Measurements from ENCODE around the gene POLR2A.
"Not testable (repeated sequence)": the region's sequence is repeated elsewhere in the genome, so short reads cannot be mapped to it uniquely, and the experiment has no call there.

POLR2A gene

GRCh38 chr17:7479213-7480088, 4.7 kb upstream of the POLR2A start, which contains the start of gene ZBTB4:
ZBTB4 (minus strand) TSS chr17:7479631; CDS start chr17:7466801, 12,830 bp downstream.
- FAIRE-seq: no peak

GRCh38 chr17:7480089-7480384, 4.1 kb upstream of the POLR2A start:
- no peak for FAIRE-seq

DNA sequence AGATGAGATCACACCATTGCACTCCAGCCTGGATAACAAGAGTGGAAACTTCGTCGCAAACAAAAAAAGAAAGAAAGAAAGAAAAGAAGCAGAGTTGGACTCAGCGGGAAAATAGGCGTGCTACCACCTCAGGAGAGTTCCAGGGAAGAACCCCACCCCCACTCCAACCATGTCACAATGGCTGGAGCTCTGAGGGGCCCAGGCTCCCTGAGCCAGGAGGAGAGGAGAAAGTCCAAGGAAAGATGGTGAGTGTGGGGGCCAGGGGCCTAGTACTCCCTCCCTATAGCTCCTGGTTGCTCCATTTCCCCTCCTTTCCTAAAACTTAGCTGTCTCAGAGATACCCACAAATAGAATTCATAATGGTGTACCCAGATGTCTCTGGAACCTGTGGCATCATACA, 2.9 kb upstream of the POLR2A start, which contains the start of gene SLC35G6:
Gene SLC35G6 (plus strand): TSS at position 172 of the 400 bp plus-strand sequence. CDS start 71 bp downstream, at position 243.
- not testable (repeated sequence) for FAIRE-seq

- not testable (repeated sequence) for FAIRE-seq
Observed at GRCh38 chr17:7481842-7482741, 2.1 kb upstream of the POLR2A start.

GRCh38 chr17:7482742-7483088, 1.5 kb upstream of the POLR2A start:
- FAIRE-seq: not testable (repeated sequence)

DNA sequence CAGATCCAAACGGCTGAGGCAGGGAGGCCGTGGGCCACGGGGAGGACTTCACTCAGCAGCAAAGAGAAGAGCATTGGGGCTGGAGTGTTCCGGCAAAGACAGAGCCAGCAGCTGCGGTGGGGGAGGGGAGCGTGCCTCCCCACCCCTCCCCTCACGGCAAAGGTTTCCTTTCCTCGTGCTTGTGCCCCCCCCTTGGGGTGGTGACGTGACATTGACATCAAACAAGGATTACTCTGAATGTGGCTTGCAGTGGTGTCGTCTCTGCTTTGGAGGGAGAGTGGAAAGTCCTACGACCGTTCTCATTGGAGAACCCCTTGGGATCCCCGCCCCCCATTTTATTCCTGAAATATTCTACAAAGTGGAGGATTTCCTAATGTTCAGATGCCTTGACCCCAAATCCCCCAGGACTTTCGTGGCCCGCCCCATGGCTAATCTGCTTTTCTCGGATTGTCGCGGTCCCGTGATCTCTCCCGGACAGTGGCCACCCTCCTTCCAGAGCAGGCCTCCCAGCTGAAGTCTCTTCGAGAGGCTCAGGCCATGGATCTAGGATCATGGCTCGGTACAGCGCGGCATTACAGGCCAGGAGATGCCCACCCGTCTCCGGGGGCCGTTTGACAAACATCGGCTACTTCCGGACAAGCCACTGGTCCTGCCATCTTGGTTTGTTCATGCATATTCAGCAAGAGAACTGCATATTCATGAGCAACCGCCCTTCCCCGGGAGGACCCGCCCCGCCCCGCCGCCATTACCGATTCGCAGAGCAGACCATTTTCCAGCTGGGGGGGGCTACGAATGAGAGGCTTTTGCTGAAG, 705 bp upstream of the POLR2A start:
- FAIRE-seq: no peak

- FAIRE-seq: no peak
Observed at GRCh38 chr17:7484919-7485377, 782 bp downstream of the POLR2A start.

DNA sequence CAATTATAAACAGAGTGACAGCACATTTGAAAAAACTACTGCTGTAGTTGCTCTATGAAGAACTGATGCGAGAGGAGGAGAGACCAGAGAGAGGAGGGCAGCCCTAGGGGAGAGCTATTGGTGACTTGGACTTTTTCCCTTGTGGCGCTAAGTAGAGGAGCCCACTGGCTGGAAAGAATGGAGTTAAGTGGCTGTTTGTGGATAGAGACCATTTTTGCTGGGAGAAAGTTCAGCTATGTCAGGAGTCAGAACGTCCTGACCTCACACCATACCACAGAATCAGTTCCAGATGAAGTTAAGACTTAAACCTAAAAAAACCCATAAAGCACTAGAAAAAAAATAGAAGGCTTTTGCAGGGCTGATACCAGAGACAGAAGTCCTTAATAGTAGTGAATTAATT, 2.0 kb downstream of the POLR2A start:
- FAIRE-seq: no peak

DNA sequence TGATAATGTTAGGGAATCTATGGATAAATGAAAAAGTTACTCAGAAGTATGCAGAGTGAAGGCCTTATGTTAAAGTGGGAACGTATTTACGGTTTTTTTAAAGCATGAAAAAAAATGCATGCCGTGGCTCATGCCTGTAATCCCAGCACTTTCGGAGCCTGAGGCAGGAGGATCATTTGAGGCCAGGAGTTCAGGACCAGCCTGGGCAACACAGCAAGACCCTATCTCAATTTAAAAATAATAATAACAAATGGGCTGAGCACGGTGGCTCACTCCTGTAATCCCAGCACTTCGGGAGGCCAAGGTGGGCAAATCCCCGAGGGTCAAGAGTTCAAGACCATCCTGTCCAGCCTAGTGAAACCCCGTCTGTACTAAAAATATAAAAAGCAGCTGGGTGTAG, 6.0 kb downstream of the POLR2A start:
- no peak for FAIRE-seq

DNA sequence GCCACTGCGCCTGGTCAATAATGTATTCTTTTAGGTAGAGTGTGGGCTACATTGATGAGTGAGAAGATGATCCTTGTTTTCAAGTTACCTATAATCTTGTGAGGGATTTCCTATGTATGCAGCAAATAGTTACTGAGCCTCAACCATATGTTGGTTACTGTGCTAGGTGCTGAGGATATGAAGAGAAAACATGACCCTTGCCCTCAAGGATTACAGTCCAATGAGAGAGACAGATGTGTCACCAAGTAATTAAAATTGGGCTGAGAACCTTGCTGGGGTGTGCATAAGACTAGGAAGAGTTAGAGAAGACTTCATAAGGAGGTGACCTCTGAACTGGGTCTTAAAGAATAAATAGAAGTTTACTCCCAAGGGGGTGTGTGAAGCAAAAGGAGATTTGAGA, 7.4 kb downstream of the POLR2A start:
- FAIRE-seq: no peak

GRCh38 chr17:7493941-7494340, 9.8 kb downstream of the POLR2A start:
- no peak for FAIRE-seq

- no peak for FAIRE-seq
Observed at GRCh38 chr17:7495906-7496434, 11.8 kb downstream of the POLR2A start.

DNA sequence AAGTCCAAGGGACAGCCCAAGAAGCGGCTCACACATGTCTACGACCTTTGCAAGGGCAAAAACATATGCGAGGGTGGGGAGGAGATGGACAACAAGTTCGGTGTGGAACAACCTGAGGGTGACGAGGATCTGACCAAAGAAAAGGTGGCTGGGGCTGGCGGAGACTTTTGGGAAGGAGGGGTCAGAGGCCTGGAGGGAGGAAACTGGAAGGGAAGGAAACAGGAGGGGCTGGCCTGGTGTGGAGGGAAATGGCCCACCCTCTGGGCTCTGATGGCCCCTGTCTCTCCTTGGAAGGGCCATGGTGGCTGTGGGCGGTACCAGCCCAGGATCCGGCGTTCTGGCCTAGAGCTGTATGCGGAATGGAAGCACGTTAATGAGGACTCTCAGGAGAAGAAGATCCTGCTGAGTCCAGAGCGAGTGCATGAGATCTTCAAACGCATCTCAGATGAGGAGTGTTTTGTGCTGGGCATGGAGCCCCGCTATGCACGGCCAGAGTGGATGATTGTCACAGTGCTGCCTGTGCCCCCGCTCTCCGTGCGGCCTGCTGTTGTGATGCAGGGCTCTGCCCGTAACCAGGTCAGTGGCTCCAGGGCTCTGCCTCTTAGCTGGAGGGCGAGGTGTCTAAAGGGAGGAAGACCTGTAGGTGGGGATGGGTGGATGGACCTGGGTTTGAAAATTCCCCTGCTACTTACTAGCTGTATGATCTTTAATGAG, 12.5 kb downstream of the POLR2A start:
- FAIRE-seq: no peak

DNA sequence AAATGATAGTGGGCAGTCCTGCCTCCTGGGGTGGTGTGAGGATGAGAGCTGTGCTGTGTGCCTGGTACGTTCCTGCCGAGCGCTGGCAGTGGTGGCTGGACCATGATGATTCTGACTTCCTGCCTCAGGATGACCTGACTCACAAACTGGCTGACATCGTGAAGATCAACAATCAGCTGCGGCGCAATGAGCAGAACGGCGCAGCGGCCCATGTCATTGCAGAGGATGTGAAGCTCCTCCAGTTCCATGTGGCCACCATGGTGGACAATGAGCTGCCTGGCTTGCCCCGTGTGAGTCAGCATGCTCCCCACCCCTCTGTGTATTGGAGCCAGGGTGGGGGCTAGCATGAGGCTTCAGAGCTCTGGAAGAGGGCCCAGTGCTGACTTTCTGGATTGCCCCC, 13.1 kb downstream of the POLR2A start:
- no peak for FAIRE-seq

- FAIRE-seq: no peak
Observed at GRCh38 chr17:7497636-7498035, 13.5 kb downstream of the POLR2A start.

DNA sequence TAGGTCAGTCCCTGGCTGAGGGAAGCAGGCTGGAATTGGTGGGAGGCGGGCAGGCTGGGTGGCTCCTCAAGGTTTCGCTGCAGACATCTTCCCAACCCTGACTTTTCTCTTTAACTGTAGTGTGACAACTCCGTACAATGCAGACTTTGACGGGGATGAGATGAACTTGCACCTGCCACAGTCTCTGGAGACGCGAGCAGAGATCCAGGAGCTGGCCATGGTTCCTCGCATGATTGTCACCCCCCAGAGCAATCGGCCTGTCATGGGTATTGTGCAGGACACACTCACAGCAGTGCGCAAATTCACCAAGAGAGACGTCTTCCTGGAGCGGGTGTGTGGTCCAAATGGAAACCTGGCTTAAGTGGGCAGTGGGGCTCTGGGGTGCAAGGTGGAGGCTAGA, 15.0 kb downstream of the POLR2A start:
- no peak for FAIRE-seq

- FAIRE-seq: no peak
Observed at GRCh38 chr17:7501729-7502128, 17.6 kb downstream of the POLR2A start.

DNA sequence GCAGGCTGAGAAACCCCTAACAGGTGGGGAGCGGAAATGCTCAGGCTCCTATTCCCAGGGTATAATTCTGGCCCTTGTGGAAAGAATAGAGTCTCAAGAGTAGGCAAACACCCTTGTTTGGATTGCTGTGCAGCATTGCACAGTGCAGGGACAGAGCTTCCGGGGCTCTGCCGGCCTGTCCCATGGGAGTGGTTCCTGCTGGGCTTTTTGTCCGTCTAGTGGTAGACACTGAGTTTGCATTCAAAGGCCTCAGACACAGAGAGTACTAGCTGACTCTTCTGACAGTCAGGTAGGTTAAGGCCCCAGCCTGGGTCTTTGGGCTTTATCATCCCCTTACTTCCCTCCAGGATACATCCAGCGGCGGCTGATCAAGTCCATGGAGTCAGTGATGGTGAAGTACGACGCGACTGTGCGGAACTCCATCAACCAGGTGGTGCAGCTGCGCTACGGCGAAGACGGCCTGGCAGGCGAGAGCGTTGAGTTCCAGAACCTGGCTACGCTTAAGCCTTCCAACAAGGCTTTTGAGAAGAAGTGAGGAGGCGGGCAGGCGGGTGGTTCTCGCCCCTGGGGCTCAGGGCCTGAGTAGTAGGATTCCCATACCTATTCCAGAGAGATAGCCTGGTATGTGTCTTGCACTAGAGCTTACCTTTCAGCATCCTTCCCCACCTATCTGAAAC, 18.1 kb downstream of the POLR2A start:
- FAIRE-seq: no peak

- FAIRE-seq: no peak
Observed at GRCh38 chr17:7502987-7503386, 18.8 kb downstream of the POLR2A start.

DNA sequence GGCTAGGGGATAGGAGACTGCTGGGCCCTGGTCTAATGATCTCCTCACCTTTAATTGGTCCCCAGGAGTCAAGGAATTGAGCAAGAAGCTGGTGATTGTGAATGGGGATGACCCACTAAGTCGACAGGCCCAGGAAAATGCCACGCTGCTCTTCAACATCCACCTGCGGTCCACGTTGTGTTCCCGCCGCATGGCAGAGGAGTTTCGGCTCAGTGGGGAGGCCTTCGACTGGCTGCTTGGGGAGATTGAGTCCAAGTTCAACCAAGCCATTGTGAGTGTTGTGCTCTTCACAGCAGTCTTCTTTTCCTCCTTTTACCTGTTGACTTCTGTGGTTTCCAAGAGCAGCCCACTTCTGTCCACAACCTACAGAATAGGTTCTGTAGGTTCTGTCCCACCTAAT, 19.4 kb downstream of the POLR2A start:
- no peak for FAIRE-seq

- no peak for FAIRE-seq
Observed at GRCh38 chr17:7508145-7508544, 24.0 kb downstream of the POLR2A start.

All from colon (tissue), 2 donors.